ENCODE data around the gene SPATS2.
A peak's percentile ranks its signal among the peaks of the same experiment; 100 is the strongest.
"Not testable (repeated sequence)": the region's sequence is repeated elsewhere in the genome, so short reads cannot be mapped to it uniquely, and the experiment has no call there.

Gene SPATS2

GRCh38 chr12:49330631-49331379 is 36.5 kb upstream of the SPATS2 start:
- Histone ChIP-seq H3K9ac (ENCODE audit: low read depth, low read length) (no peak overlapping the region), H3K36me3 (ENCODE audit: control insufficient read depth, insufficient read depth, low read length) (peaks cover 17% of the 10 kb centered on the region), H3K4me3 (ENCODE audit: low read depth, low read length) (no peak overlapping the region), H3K9me3 (ENCODE audit: control insufficient read depth, insufficient read depth, low read length) (no peaks in the 10 kb centered on the region), H3K4me1 (ENCODE audit: control insufficient read depth, insufficient read depth, low read length) (no peaks in the 10 kb centered on the region), H3K27me3 (ENCODE audit: control insufficient read depth, insufficient read depth, low read length) (peaks cover 41% of the 10 kb centered on the region)

GRCh38 chr12:49331380-49332222 is 35.7 kb upstream of the SPATS2 start:
- Histone ChIP-seq H3K27me3 (ENCODE audit: control insufficient read depth, insufficient read depth, low read length) (peaks cover 49% of the 10 kb centered on the region), H3K36me3 (ENCODE audit: control insufficient read depth, insufficient read depth, low read length) (peaks cover 14% of the 10 kb centered on the region)

GRCh38 chr12:49332441-49332861 is 34.8 kb upstream of the SPATS2 start:
- Histone ChIP-seq H3K27me3 (ENCODE audit: control insufficient read depth, insufficient read depth, low read length) (peaks cover 56% of the 10 kb centered on the region), H3K9ac (ENCODE audit: low read depth, low read length) (no peak overlapping the region)

More at GRCh38 chr12:49331380-49332222, 35.7 kb upstream of the SPATS2 start:
- Histone ChIP-seq H3K4me1 (ENCODE audit: control insufficient read depth, insufficient read depth, low read length) (no peaks in the 10 kb centered on the region), H3K9me3 (ENCODE audit: control insufficient read depth, insufficient read depth, low read length) (no peaks in the 10 kb centered on the region), H3K4me3 (ENCODE audit: low read depth, low read length) (no peak overlapping the region), H3K9ac (ENCODE audit: low read depth, low read length) (no peak overlapping the region)

GRCh38 chr12:49332891-49333371 is 34.3 kb upstream of the SPATS2 start:
- Histone ChIP-seq H3K36me3 (ENCODE audit: control insufficient read depth, insufficient read depth, low read length) (peaks cover 12% of the 10 kb centered on the region), H3K9ac (ENCODE audit: low read depth, low read length) (no peak overlapping the region), H3K27me3 (ENCODE audit: control insufficient read depth, insufficient read depth, low read length) (peaks cover 61% of the 10 kb centered on the region), H3K9me3 (ENCODE audit: control insufficient read depth, insufficient read depth, low read length) (no peaks in the 10 kb centered on the region), H3K4me3 (ENCODE audit: low read depth, low read length) (peak overlapping the region; percentile 9), H3K4me1 (ENCODE audit: control insufficient read depth, insufficient read depth, low read length) (no peaks in the 10 kb centered on the region)

More at GRCh38 chr12:49332441-49332861, 34.8 kb upstream of the SPATS2 start:
- no peaks in the 10 kb centered on the region for H3K9me3 ChIP-seq (ENCODE audit: control insufficient read depth, insufficient read depth, low read length)
- H3K36me3 ChIP-seq (ENCODE audit: control insufficient read depth, insufficient read depth, low read length) = peaks cover 14% of the 10 kb centered on the region
- H3K4me3 ChIP-seq (ENCODE audit: low read depth, low read length) = no peak overlapping the region
- H3K4me1 ChIP-seq (ENCODE audit: control insufficient read depth, insufficient read depth, low read length) = no peaks in the 10 kb centered on the region

DNA sequence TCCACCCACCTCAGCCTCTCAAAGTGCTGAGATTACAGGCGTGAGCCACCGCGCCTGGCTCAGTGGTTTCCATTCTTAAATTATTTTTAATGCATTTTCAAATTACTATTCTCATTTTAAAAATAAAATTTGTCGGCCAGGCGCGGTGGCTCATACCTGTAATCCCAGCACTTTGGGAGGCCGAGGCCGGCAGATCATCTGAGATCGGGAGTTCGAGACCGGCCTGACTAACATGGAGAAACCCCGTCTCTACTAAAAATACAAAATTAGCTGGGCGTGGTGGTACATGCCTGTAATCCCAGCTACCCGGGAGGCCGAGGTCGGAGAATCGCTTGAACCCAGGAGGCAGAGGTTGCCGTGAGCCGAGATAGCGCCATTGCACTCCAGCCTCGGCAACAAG is 33.5 kb upstream of the SPATS2 start:
- H3K4me1 ChIP-seq (ENCODE audit: control insufficient read depth, insufficient read depth, low read length); H3K4me3 ChIP-seq (ENCODE audit: low read depth, low read length); H3K9me3 ChIP-seq (ENCODE audit: control insufficient read depth, insufficient read depth, low read length); H3K9ac ChIP-seq (ENCODE audit: low read depth, low read length): not testable (repeated sequence)
- Histone ChIP-seq H3K36me3 (ENCODE audit: control insufficient read depth, insufficient read depth, low read length) (peaks cover 12% of the 10 kb centered on the region), H3K27me3 (ENCODE audit: control insufficient read depth, insufficient read depth, low read length) (peaks cover 69% of the 10 kb centered on the region)

DNA sequence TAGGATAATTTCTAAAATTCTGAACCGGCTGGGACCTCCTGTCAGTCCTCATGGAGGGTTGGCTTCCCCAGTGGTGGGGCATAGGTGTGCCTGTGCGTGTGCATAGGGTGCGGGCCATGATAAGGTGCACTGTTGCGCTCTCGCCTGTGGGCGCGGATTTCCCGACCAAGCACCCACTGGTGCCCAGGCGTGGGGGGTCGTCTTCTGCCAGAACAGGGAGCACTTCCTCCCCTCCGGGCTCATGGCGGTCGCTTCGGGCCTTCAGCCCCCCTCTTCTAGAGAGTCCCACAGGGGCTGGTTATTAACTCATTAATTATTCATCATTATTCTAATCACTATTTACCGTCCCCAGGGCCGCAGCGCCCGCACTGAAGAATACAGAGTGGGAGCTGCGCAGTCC is 33.0 kb upstream of the SPATS2 start:
- no peaks in the 10 kb centered on the region for H3K9me3 ChIP-seq (ENCODE audit: control insufficient read depth, insufficient read depth, low read length)
- peaks cover 12% of the 10 kb centered on the region for H3K36me3 ChIP-seq (ENCODE audit: control insufficient read depth, insufficient read depth, low read length)
- H3K4me3 ChIP-seq (ENCODE audit: low read depth, low read length) = no peak overlapping the region
- H3K27me3 ChIP-seq (ENCODE audit: control insufficient read depth, insufficient read depth, low read length) = peaks cover 74% of the 10 kb centered on the region
- no peaks in the 10 kb centered on the region for H3K4me1 ChIP-seq (ENCODE audit: control insufficient read depth, insufficient read depth, low read length)
- no peak overlapping the region for H3K9ac ChIP-seq (ENCODE audit: low read depth, low read length)

GRCh38 chr12:49334681-49335080 is 32.6 kb upstream of the SPATS2 start:
- Histone ChIP-seq H3K4me1 (ENCODE audit: control insufficient read depth, insufficient read depth, low read length) (peaks cover 3% of the 10 kb centered on the region), H3K9me3 (ENCODE audit: control insufficient read depth, insufficient read depth, low read length) (no peaks in the 10 kb centered on the region), H3K27me3 (ENCODE audit: control insufficient read depth, insufficient read depth, low read length) (peaks cover 78% of the 10 kb centered on the region), H3K36me3 (ENCODE audit: control insufficient read depth, insufficient read depth, low read length) (peaks cover 11% of the 10 kb centered on the region), H3K4me3 (ENCODE audit: low read depth, low read length) (peak overlapping the region; percentile 22), H3K9ac (ENCODE audit: low read depth, low read length) (no peak overlapping the region)

- H3K9me3 ChIP-seq (ENCODE audit: control insufficient read depth, insufficient read depth, low read length) = no peaks in the 10 kb centered on the region
- H3K9ac ChIP-seq (ENCODE audit: low read depth, low read length) = no peak overlapping the region
- H3K4me3 ChIP-seq (ENCODE audit: low read depth, low read length) = peak overlapping the region; percentile 22
- peaks cover 4% of the 10 kb centered on the region for H3K4me1 ChIP-seq (ENCODE audit: control insufficient read depth, insufficient read depth, low read length)
- H3K36me3 ChIP-seq (ENCODE audit: control insufficient read depth, insufficient read depth, low read length) = peaks cover 7% of the 10 kb centered on the region
- peaks cover 85% of the 10 kb centered on the region for H3K27me3 ChIP-seq (ENCODE audit: control insufficient read depth, insufficient read depth, low read length)
Measured at GRCh38 chr12:49335118-49335954, 31.9 kb upstream of the SPATS2 start.

GRCh38 chr12:49335955-49336644 is 31.2 kb upstream of the SPATS2 start:
- no peak overlapping the region for H3K9ac ChIP-seq (ENCODE audit: low read depth, low read length)
- H3K27me3 ChIP-seq (ENCODE audit: control insufficient read depth, insufficient read depth, low read length) = peaks cover 93% of the 10 kb centered on the region
- H3K36me3 ChIP-seq (ENCODE audit: control insufficient read depth, insufficient read depth, low read length) = peaks cover 4% of the 10 kb centered on the region
- H3K4me3 ChIP-seq (ENCODE audit: low read depth, low read length) = peak overlapping the region; percentile 54
- peaks cover 10% of the 10 kb centered on the region for H3K4me1 ChIP-seq (ENCODE audit: control insufficient read depth, insufficient read depth, low read length)
- no peaks in the 10 kb centered on the region for H3K9me3 ChIP-seq (ENCODE audit: control insufficient read depth, insufficient read depth, low read length)

- Histone ChIP-seq H3K4me3 (ENCODE audit: low read depth, low read length) (peak within 1 kb of the TSS; percentile 54), H3K4me1 (ENCODE audit: control insufficient read depth, insufficient read depth, low read length) (peaks cover 14% of the 10 kb centered on the region), H3K36me3 (ENCODE audit: control insufficient read depth, insufficient read depth, low read length) (no peaks in the 10 kb centered on the region), H3K9ac (ENCODE audit: low read depth, low read length) (no peak within 1 kb of the TSS), H3K27me3 (ENCODE audit: control insufficient read depth, insufficient read depth, low read length) (peaks cover 97% of the 10 kb centered on the region), H3K9me3 (ENCODE audit: control insufficient read depth, insufficient read depth, low read length) (no peaks in the 10 kb centered on the region)
Measured at GRCh38 chr12:49336645-49337584, 30.3 kb upstream of the SPATS2 start, which contains the start of gene C1QL4. TSS of gene C1QL4 (minus strand) at chr12:49337188. CDS start at chr12:49336477, 711 bp downstream.
